Activated T-helper 1 cell treated with anti-CD3 and anti-CD28 coated beads, Interleukin-12 subunit alpha, Interleukin-12 subunit beta, Interleukin-2, Interleukin-4 antibody, amounts not matched to agents 30 ng/mL and 10 ng/mL and 1 ng/mL, durations not matched to agents 14 hours and 24 hours and 36 hours (primary cell): ENCODE data around the gene UMPS. TPM values are rescaled to one million over a fixed set of nuclear protein-coding genes. Genes with fewer than 3 reads are reported as not detected.
"Not testable (repeated sequence)": the region's sequence is repeated elsewhere in the genome, so short reads cannot be mapped to it uniquely, and the experiment has no call there.

ENCODE experiments used
- DNase-seq: peaks from one replicate; pipeline ENCODE4 v3.0.0; 2021; ENCODE audit warnings: low spot score
- H3K27ac Mint-ChIP-seq: one replicate; pipeline ENCODE4 v1.8.0; 2021; ENCODE audit warnings: mild to moderate bottlenecking, mixed read lengths
- H3K27me3 Mint-ChIP-seq: one replicate; pipeline ENCODE4 v1.8.0; 2022; ENCODE audit warnings: mild to moderate bottlenecking, moderate library complexity, mixed read lengths; ENCODE audit not compliant: insufficient read depth
- H3K36me3 Mint-ChIP-seq: one replicate; pipeline ENCODE4 v1.8.0; 2021; ENCODE audit warnings: low read depth, mixed read lengths
- H3K4me1 Mint-ChIP-seq: one replicate; pipeline ENCODE4 v1.8.0; 2021; ENCODE audit warnings: low read depth, mixed read lengths
- H3K4me3 Mint-ChIP-seq: one replicate; pipeline ENCODE4 v1.8.0; 2021; ENCODE audit warnings: mild to moderate bottlenecking, moderate library complexity, mixed read lengths
- H3K9me3 Mint-ChIP-seq: one replicate; pipeline ENCODE4 v1.8.0; 2021; ENCODE audit warnings: mixed read lengths
- intact Hi-C: fragments of 100-400 bp; cut with micrococcal nuclease; formaldehyde crosslinking; loops from one replicate; pipeline ENCODE4 v1.15.1; 2024
- total RNA-seq: library from RNA; stranded (reverse); gene quantifications from 2 replicates; pipeline ENCODE4 v1.2.3, GENCODE V29; 2022

UMPS gene
- total RNA-seq, 1 donor from 2014 or later = 54.2 TPM

GRCh38 chr3:124789103-124789502 lies 58.9 kb downstream of the UMPS start:
- H3K4me1 Mint-ChIP-seq = peaks cover 18% of the 10 kb centered on the region
- H3K27ac Mint-ChIP-seq, H3K4me3 Mint-ChIP-seq, H3K9me3 Mint-ChIP-seq, H3K36me3 Mint-ChIP-seq, DNase-seq, intact Hi-C loops: not testable (repeated sequence)
- H3K27me3 Mint-ChIP-seq = peaks cover 11% of the 10 kb centered on the region

DNA sequence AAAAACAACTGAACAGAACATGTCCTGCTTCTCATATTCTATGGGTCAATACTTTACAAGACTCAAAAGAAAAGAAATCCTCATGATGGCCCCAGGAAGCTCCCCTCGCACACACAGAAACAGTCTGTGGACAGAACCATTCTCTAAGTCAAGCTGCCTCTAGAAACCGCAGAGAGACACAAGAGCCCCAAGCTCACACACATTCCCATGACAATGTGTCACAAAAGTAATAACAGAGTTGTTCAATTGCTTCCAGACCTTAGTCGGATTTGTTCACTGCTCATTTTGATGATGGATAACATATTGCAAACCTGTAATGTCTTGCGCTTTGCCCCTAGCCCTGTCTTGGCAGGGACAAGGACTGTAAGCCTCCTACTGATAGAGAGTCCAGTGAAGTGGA lies 60.9 kb downstream of the UMPS start:
- H3K27me3 Mint-ChIP-seq = peaks cover 14% of the 10 kb centered on the region
- DNase-seq = no peak
- H3K27ac Mint-ChIP-seq = no peak overlapping the region
- peaks cover 18% of the 10 kb centered on the region for H3K4me1 Mint-ChIP-seq
- H3K4me3 Mint-ChIP-seq = no peak overlapping the region
- H3K36me3 Mint-ChIP-seq = no peaks in the 10 kb centered on the region
- H3K9me3 Mint-ChIP-seq = no peaks in the 10 kb centered on the region
- intact Hi-C loops = no loop called here

- H3K4me3 Mint-ChIP-seq = no peak overlapping the region
- H3K27ac Mint-ChIP-seq = no peak overlapping the region
- intact Hi-C loops = no loop called here
- H3K27me3 Mint-ChIP-seq = peaks cover 14% of the 10 kb centered on the region
- DNase-seq = no peak
- no peaks in the 10 kb centered on the region for H3K9me3 Mint-ChIP-seq
- peaks cover 18% of the 10 kb centered on the region for H3K4me1 Mint-ChIP-seq
- H3K36me3 Mint-ChIP-seq = no peaks in the 10 kb centered on the region
Observed at GRCh38 chr3:124791639-124792151, 61.4 kb downstream of the UMPS start.

DNA sequence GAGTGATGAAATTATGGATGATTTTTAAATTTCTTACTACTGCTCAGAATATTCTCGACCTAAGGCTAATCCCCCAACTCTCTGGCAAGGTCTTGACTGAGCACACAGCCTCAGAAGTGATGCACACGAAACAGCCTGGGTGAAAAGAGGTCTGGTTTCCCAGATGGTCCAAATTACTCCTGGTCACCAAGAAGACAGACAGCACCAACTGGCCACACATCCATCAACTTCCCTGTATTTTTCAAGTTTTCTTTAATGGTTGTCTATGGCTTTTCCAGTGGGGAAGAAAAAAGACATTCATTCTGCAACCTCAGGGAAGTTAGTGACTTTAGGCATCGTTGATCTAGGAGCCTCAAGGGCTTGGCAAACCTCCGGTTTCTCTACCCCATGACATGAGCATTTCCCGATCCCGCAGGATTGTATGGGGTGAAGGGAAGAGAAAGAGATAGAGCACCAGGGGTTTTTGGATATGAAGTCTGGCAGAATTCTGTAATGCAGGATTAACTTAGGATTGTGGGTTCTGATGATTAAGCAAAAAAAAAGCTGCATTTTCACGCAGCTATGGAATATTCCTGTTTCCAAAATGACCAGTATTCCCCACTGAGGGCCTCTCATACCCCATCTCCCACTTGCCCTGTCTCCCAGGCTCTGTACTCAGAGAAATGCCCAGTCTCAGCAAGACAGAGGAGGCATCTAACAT lies 62.2 kb downstream of the UMPS start:
- H3K27me3 Mint-ChIP-seq = peaks cover 14% of the 10 kb centered on the region
- no peak overlapping the region for H3K4me3 Mint-ChIP-seq
- H3K4me1 Mint-ChIP-seq = peaks cover 12% of the 10 kb centered on the region
- intact Hi-C loops = no loop called here
- H3K36me3 Mint-ChIP-seq = no peaks in the 10 kb centered on the region
- no peaks in the 10 kb centered on the region for H3K9me3 Mint-ChIP-seq
- no peak overlapping the region for H3K27ac Mint-ChIP-seq
- no peak for DNase-seq

DNA sequence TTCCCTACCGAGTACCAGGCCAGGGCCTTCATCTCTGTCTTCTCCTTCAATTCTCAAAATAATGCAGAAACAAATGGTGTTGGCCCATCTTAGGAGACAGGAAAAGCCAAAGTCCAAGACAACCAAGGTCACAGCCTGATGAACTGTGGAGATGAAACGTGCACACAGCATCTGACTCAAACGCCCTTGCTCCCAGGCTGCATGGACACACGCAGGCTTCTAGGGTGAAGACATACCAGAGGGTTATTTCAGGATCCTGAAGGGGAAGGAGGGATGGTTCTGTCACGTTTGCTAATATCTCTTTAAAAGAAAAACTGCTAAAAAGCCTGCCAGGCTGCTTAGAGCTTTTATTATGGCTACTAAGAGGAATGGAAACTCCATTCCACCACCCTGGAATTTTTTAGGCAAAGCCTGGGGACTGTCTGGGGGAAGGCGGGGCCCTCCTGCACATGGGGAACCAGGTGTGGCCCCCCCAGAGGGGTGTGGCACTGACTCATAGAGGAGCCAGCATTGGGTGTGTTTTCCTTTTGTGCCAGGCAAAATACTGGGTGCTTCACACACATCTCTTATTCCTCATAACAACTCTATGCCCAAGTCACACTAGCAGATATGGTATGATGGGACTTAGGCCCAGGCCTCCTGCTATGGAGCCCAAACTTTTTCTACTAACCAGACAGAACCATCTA lies 62.9 kb downstream of the UMPS start:
- no peaks in the 10 kb centered on the region for H3K9me3 Mint-ChIP-seq
- no peaks in the 10 kb centered on the region for H3K36me3 Mint-ChIP-seq
- no peak overlapping the region for H3K27ac Mint-ChIP-seq
- H3K4me3 Mint-ChIP-seq = no peak overlapping the region
- intact Hi-C loops = no loop called here
- DNase-seq = no peak
- peaks cover 8% of the 10 kb centered on the region for H3K4me1 Mint-ChIP-seq
- peaks cover 14% of the 10 kb centered on the region for H3K27me3 Mint-ChIP-seq

GRCh38 chr3:124796477-124796876 lies 66.2 kb downstream of the UMPS start:
- Mint-ChIP-seq H3K4me1 (peaks cover 4% of the 10 kb centered on the region), H3K9me3 (no peaks in the 10 kb centered on the region), H3K4me3 (no peak overlapping the region), H3K27me3 (peaks cover 13% of the 10 kb centered on the region), H3K36me3 (no peaks in the 10 kb centered on the region), H3K27ac (no peak overlapping the region)
- intact Hi-C loops = no loop called here
- DNase-seq = no peak

- H3K4me3 Mint-ChIP-seq = no peak overlapping the region
- no peaks in the 10 kb centered on the region for H3K36me3 Mint-ChIP-seq
- H3K9me3 Mint-ChIP-seq = no peaks in the 10 kb centered on the region
- H3K27ac Mint-ChIP-seq = no peak overlapping the region
- H3K27me3 Mint-ChIP-seq = peaks cover 6% of the 10 kb centered on the region
- intact Hi-C loops = no loop called here
- no peaks in the 10 kb centered on the region for H3K4me1 Mint-ChIP-seq
- no peak for DNase-seq
Observed at GRCh38 chr3:124797426-124797945, 67.2 kb downstream of the UMPS start.

Other genes starting within 250 kb of the UMPS start
- 2.2 and 3.1 TPM in 2 replicates for gene ITGB5, start 156.9 kb downstream of the UMPS start, total RNA-seq
- gene MUC13, start 204.3 kb downstream of the UMPS start, total RNA-seq = not detected in 2 replicates